Aorta (tissue), 5 donors: Measurements from ENCODE around the gene NT5C1B. TPM values are rescaled to one million over a fixed set of nuclear protein-coding genes. Genes with fewer than 3 reads are reported as not detected.
A peak's percentile ranks its signal among the peaks of the same experiment; 100 is the strongest.

Experiments
- ATAC-seq: fragments of 200-7000 bp; cut with Tn5 transposase; one replicate; pipeline ENCODE4 v1.9.1; 2022; ENCODE audit warnings: moderate library complexity; ENCODE audit not compliant: low FRiP score
- DNase-seq, 2 donors: peaks; one replicate each; pipeline ENCODE4 v3.0.0-alpha.2; 2020
- H3K27ac ChIP-seq, 2 donors: one replicate each; pipeline ENCODE4 v1.5.1; 2013; ENCODE audit warnings: low read length in 2 of 2, mild to moderate bottlenecking in 2 of 2, moderate library complexity in 2 of 2, control low read depth in 1 of 2, inconsistent platforms in 1 of 2, low read depth in 1 of 2
- H3K27me3 ChIP-seq, 2 donors: one replicate each; pipeline ENCODE4 v1.6.1; 2013; ENCODE audit warnings: control low read depth in 1 of 2, low read length in 1 of 2, mild to moderate bottlenecking in 1 of 2, moderate library complexity in 1 of 2; ENCODE audit not compliant: insufficient read depth in 2 of 2, control insufficient read depth in 1 of 2
- H3K36me3 ChIP-seq, 2 donors: one replicate each; pipeline ENCODE4 v1.6.1; 2013; ENCODE audit warnings: control low read depth in 1 of 2, low read length in 1 of 2, mild to moderate bottlenecking in 1 of 2; ENCODE audit not compliant: insufficient read depth in 2 of 2, control insufficient read depth in 1 of 2
- H3K4me1 ChIP-seq, 2 donors: one replicate each; pipeline ENCODE4 v1.6.1; 2013; ENCODE audit warnings: low read length in 2 of 2, control low read depth in 1 of 2, mild to moderate bottlenecking in 1 of 2, moderate library complexity in 1 of 2; ENCODE audit not compliant: insufficient read depth in 2 of 2, control insufficient read depth in 1 of 2
- H3K4me3 ChIP-seq, 2 donors: one replicate each; pipeline ENCODE4 v1.5.1; 2013; ENCODE audit warnings: low read length in 2 of 2, control low read depth in 1 of 2, mild to moderate bottlenecking in 1 of 2
- H3K9me3 ChIP-seq: one replicate; pipeline ENCODE4 v1.6.1; 2013; ENCODE audit warnings: mild to moderate bottlenecking, low read length; ENCODE audit not compliant: control insufficient read depth
- WGBS, 2 donors: extraction: QIAGEN DNeasy Blood & Tissue Kit; methylation state at CpG; one replicate each; pipeline ENCODE4 v1.1.7; 2013; 5-methylcytosine and 5-hydroxymethylcytosine counted together
- intact Hi-C, 2 donors: fragments of 100-400 bp; cut with DNase I; formaldehyde crosslinking; loops; one replicate each; pipeline versions ENCODE4 v1.14.2 to v1.15.0; 2022
- polyA plus RNA-seq, 2 donors: library from polyadenylated mRNA; stranded (reverse); fragments of 200-250 nt; gene quantifications; one replicate each; pipeline ENCODE4 v1.2.3, GENCODE V29; 2013
- total RNA-seq, 2 donors: library from RNA; stranded (reverse); fragmentation: NEBNext Ultra II Directional; extraction: Animal tissue kit (Norgen Biotek cat#: 25700); gene quantifications; one replicate each; pipeline ENCODE4 v1.2.1, GENCODE V29; 2021
- donor health status: healthy with polysubstance abuse.
- donor health status: Bipolar disorder and iron deficiency.
- donor health status: DM: no; HTN: no; CAD: no.
- donor health status: DM: no; HTN: no; CAD: no.
- donor health status: DM: yes; HTN: yes; CAD: no.

Gene NT5C1B
- total and polyA plus RNA-seq, 4 donors, result not detected

- H3K27ac ChIP-seq, result peak overlapping the region; percentile 17 to 46
- no peaks in the 10 kb centered on the region for H3K27me3 ChIP-seq
- ATAC-seq (peak; percentile 92), DNase-seq (peak; percentile 87 to 97)
- no peak overlapping the region for H3K4me3 ChIP-seq
- peaks cover 2 to 6% of the 10 kb centered on the region in 2 donors for H3K4me1 ChIP-seq
- WGBS, 2 donors, result 19 to 25% methylated on average over 16 of the region's 16 CpGs
- no peaks in the 10 kb centered on the region for H3K9me3 ChIP-seq
- H3K36me3 ChIP-seq, result no peaks in the 10 kb centered on the region
- intact Hi-C loops, result loop anchor here (2.0 to 10.0 kb wide), 7 partner anchors 37 to 1344 kb away; no protein-coding TSS in a partner anchor
These were observed 68.6 kb downstream of the NT5C1B start for GRCh38 chr2:18520451-18521425.

GRCh38 chr2:18519914-18520450, 69.4 kb downstream of the NT5C1B start:
- Histone ChIP-seq H3K27ac (peak overlapping the region in 1 of 2 donors; percentile 46), H3K4me3 (no peak overlapping the region), H3K36me3 (no peaks in the 10 kb centered on the region), H3K4me1 (peaks cover 4 to 6% of the 10 kb centered on the region in 2 donors), H3K27me3 (no peaks in the 10 kb centered on the region), H3K9me3 (no peaks in the 10 kb centered on the region)
- WGBS, 2 donors, result 20 to 27% methylated on average over 7 of the region's 7 CpGs
- ATAC-seq (peak; percentile 2), DNase-seq (no peak)
- intact Hi-C loops, result loop anchor here (2.0 to 10.0 kb wide), 11 partner anchors 37 to 1345 kb away; no protein-coding TSS in a partner anchor

GRCh38 chr2:18518116-18519111, 71.0 kb downstream of the NT5C1B start:
- Histone ChIP-seq H3K4me1 (peaks cover 4 to 6% of the 10 kb centered on the region in 2 donors), H3K36me3 (no peaks in the 10 kb centered on the region), H3K27ac (peak overlapping the region; percentile 30 to 55), H3K27me3 (no peaks in the 10 kb centered on the region), H3K4me3 (no peak overlapping the region), H3K9me3 (no peaks in the 10 kb centered on the region)
- no peak for DNase-seq
- intact Hi-C loops, result loop anchor here (5.0 kb wide), 5 partner anchors 61 to 844 kb away; no protein-coding TSS in a partner anchor
- ATAC-seq, result no peak
- WGBS, 2 donors, result 18 to 19% methylated on average over 11 of the region's 11 CpGs

- no peaks in the 10 kb centered on the region for H3K36me3 ChIP-seq
- no peak for DNase-seq
- WGBS, 2 donors, result 98 to 100% methylated on average over 1 of the region's 1 CpG
- ATAC-seq, result no peak
- intact Hi-C loops, result loop anchor here (5.0 kb wide), 5 partner anchors 60 to 845 kb away; no protein-coding TSS in a partner anchor
- no peak overlapping the region for H3K27ac ChIP-seq
- no peak overlapping the region for H3K4me3 ChIP-seq
- H3K9me3 ChIP-seq, result no peaks in the 10 kb centered on the region
- H3K4me1 ChIP-seq, result peaks cover 4 to 6% of the 10 kb centered on the region in 2 donors
- no peaks in the 10 kb centered on the region for H3K27me3 ChIP-seq
These were observed 72.0 kb downstream of the NT5C1B start for GRCh38 chr2:18517386-18517785.

GRCh38 chr2:18516112-18516511, 73.3 kb downstream of the NT5C1B start:
- WGBS, 2 donors, result 19 to 25% methylated on average over 11 of the region's 11 CpGs
- peaks cover 4 to 6% of the 10 kb centered on the region in 2 donors for H3K4me1 ChIP-seq
- H3K36me3 ChIP-seq, result no peaks in the 10 kb centered on the region
- no peaks in the 10 kb centered on the region for H3K27me3 ChIP-seq
- no peaks in the 10 kb centered on the region for H3K9me3 ChIP-seq
- H3K4me3 ChIP-seq, result no peak overlapping the region
- intact Hi-C loops, result loop anchor here (5.0 kb wide), 5 partner anchors 59 to 846 kb away; no protein-coding TSS in a partner anchor
- peak overlapping the region in 1 of 2 donors; percentile 83 for H3K27ac ChIP-seq
- ATAC-seq (no peak), DNase-seq (no peak)

GRCh38 chr2:18514526-18515461, 74.6 kb downstream of the NT5C1B start:
- peak; percentile 49 for ATAC-seq
- Histone ChIP-seq H3K4me3 (no peak overlapping the region), H3K36me3 (no peaks in the 10 kb centered on the region), H3K9me3 (no peaks in the 10 kb centered on the region), H3K27me3 (no peaks in the 10 kb centered on the region), H3K4me1 (peaks cover 3 to 4% of the 10 kb centered on the region in 2 donors), H3K27ac (peak overlapping the region in 1 of 2 donors; percentile 20)
- WGBS, 2 donors, result 15 to 18% methylated on average over 4 of the region's 4 CpGs
- peak in 1 of 2 donors; percentile 52 for DNase-seq
- intact Hi-C loops, result loop anchor here (5.0 kb wide), 5 partner anchors 57 to 848 kb away; no protein-coding TSS in a partner anchor
